NCI-H774 (cell line): ENCODE measurements around the gene NARF.
A peak's percentile ranks its signal among the peaks of the same experiment; 100 is the strongest.
"Not testable (repeated sequence)": the region's sequence is repeated elsewhere in the genome, so short reads cannot be mapped to it uniquely, and the experiment has no call there.

Source experiments
- DNase-seq: peaks from one replicate; lab custom pipeline; 2025; lab: John Stamatoyannopoulos, UW

Gene NARF

DNA sequence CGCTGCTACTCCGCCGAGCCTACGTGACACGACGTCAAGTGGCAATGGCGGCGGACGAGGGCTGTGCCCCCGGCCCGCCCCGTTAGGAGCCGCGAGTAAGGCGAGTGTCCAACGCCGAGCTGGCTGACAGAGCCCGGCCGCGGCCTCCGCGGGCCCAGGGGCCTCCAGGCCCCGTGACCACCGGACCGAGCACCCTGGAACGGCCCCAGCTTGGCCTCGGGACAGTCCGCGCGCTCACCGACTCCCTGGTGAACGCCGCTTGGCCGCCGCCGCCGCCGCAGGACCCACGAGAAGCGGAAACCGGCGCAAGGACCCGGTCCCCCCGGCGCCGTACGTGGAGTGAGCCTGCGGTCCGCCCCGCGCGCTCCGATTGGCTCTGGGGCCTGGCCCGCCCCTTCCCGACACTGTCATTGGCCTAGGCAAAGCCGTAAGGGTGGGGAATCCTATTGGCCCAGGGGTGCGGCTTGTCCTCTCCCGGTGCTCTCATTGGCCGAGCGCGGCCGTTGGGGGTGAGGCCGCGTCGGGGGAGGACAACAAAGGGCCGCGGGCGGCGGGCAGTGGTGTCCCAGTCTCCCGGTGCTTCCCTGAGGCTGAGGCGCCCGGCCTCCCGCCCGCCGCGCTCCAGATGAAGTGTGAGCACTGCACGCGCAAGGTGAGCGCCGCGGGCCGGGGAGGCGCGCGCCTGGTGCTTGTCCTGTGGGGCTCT is at the start of gene NARF:
Gene NARF (plus strand): TSS at position 563 of the 706 bp plus-strand sequence. CDS start 63 bp downstream, at position 626.
- DNase-seq, result peak; percentile 100

- no peak for DNase-seq
Measured at GRCh38 chr17:82408938-82409318, 49.6 kb upstream of the NARF start.

- no peak for DNase-seq
Measured at GRCh38 chr17:82410014-82410716, 48.4 kb upstream of the NARF start.

- no peak for DNase-seq
Measured at GRCh38 chr17:82411396-82412053, 47.0 kb upstream of the NARF start.

- DNase-seq, result not testable (repeated sequence)
Measured at GRCh38 chr17:82412081-82412480, 46.5 kb upstream of the NARF start.

DNA sequence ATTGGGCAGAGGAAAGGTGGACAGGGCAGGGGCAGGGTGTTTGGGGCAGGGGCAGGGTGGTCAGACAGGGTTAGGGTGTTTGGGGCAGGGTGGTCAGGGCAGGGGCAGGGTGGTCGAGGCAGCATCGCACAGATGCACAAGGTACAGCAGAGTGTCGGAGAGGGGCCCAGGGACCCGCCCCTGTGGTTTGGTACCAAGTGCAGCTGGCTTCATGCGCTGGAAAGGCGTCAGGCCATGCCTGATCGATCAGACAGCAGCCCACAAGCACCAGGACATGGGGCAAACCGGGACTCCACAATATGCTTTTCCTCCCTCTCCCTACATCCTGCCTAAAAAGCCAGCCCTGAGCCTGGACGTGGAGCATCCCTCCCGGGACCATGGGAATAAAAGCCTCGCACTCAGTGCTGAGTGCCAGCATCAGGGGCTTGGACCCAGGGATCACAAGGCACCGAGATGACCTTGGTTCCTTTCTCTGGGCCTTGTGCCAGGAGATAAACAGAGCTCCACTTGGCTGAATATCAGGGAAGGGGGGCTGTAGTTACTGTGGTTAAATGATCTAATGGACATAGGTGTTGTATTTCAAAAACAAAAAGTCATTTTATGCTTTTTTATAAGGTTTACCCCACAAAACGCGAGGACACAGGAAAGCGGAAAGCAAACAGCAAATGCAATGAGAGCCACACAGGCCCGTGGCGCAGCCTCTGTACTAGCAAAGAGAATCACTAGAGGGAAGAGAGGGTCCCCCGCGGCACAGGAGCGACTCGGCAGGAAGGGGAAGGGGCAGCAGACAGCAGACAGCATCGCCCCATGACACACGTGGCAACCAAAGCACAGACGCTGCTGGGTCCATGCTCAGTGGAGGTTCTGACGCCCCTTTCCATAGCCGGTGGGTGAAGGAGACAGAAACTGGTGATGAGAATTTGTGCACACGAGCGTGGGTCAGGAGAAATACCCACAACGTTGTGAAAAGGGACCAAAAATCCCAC is 45.7 kb upstream of the NARF start:
- peak; percentile 45 for DNase-seq

GRCh38 chr17:82414548-82415281 is 43.8 kb upstream of the NARF start:
- no peak for DNase-seq

- DNase-seq, result no peak
Measured at GRCh38 chr17:82415336-82415735, 43.2 kb upstream of the NARF start.

GRCh38 chr17:82415786-82416185 is 42.8 kb upstream of the NARF start:
- DNase-seq, result no peak

- DNase-seq, result no peak
Measured at GRCh38 chr17:82416264-82416663, 42.3 kb upstream of the NARF start.

DNA sequence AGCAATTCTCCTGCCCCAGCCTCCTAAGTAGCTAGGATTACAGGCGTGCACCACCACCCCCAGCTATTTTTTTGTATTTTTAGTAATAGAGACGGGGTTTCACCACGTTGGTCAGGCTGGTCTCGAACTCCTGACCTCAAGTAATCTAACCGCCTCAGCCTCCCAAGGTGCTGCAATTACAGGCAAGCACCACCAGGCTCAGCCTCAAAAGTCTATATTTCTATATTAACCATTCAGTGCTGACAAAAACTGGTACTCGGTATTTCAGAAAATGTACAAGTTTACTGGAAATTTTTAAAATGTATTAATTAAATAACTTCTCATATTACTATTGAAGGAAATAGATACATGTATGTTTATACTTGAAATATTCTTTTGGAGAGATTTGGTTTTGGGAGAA is 41.8 kb upstream of the NARF start:
- DNase-seq, result no peak

GRCh38 chr17:82418001-82418986 is 40.2 kb upstream of the NARF start, which contains the start of the genes HEXD and OGFOD3:
TSS of gene HEXD (plus strand) at chr17:82418347. CDS start at chr17:82419800, 1,453 bp downstream.
TSS of gene OGFOD3 (minus strand) at chr17:82418586. CDS start at chr17:82418485, 101 bp downstream.
- peak; percentile 96 for DNase-seq

DNA sequence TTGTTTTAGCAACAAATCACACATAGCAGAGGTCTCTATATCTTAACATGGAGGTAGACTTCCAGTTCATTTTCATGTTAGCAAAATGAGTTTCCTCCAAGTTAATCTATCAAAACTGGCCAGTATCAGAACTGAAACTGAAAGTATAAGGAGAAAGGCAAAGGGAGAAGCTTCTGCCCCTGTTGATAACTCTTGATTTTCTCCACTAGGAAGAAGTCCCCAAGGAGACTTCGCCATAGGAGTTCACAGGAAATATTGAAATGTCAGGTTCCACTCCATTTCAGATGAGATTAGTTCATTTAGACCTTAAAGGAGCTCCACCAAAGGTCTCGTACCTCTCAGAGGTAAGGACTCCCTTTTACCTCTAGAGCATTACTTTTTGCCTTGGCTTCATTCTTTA is 39.0 kb upstream of the NARF start:
- no peak for DNase-seq

DNA sequence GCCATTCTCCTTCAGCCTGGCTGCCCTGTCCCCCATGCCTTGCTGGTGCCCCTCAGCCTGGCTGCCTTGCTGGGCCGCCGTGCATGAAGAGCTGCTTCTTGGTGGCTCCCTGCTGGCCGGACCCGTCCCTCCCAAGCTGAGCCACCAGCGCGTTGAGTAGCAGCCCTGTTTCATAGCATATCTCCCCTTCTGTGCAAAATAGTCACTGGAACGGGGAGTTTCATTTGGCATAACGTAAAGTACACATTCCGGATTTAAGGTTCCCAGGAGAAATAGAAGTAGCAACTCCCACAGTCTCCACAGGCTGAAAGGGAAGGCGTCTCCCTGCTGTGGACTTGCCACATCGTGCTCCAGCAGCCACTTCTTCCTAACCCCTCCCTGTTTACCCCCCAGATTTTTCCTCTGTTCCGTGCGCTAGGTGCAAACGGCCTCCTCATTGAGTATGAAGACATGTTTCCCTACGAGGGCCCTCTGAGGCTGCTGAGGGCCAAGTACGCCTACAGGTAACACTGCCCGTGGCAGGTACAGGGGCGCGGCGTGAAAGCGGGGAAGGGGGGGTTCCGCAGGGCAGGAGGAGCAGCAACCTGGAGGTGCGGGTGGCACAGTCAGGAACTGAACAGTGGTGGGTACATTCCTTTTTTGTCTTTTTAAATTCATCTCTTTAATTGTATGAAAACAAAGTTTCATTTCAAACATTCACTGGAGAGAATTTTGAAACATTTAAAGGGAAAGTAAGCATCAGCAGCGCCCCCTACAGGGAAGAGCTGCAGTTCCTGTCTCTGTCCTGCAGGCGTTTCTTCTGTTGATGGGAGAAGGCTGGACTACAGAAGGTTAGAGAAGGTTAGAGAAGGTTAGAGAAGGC is 34.3 kb upstream of the NARF start:
- DNase-seq, result peak; percentile 23

GRCh38 chr17:82424863-82425159 is 33.7 kb upstream of the NARF start:
- no peak for DNase-seq

GRCh38 chr17:82428546-82428945 is 30.0 kb upstream of the NARF start:
- no peak for DNase-seq

DNA sequence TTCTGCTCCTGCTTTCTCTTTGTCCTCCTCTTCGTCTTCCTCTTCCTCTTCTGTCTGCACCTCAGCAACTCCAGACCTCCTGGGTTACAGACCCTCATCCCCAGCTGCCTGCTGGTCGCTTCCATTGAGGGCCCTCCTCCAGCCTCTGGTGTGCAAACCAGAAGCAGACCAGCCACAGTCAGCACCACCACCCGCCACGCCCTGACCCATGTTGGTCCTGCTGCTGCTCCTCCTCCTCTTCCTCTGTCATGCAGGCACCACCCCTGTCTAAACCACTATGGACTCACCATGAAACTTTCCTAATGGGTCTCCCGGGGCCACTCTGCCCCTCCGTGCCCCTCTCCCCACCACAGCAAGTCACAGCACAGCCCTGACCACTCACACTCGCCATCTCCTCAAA is 28.7 kb upstream of the NARF start:
- DNase-seq, result no peak

DNA sequence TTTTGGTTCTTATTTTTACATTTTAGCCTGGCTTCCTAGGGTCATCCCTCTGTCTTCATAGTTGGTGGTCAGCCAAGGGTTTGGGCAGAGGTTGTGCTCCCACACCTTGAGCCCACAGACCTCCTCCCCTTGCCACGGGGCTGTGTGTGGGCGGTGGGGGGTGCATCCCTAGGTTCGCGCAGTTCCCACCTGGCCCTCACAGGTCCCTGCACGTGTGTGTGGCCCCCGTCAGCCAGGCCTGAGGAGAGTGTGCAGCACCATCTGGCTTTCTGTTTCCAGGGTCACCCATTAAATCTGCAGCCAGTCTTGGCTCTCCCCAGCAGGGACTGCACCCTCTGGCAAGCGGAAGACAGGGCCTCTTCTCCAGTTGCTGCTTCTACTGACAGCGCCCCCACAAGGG is 26.5 kb upstream of the NARF start:
- DNase-seq, result no peak
